ENCODE data around the gene MCM9. TPM values are rescaled to one million over a fixed set of nuclear protein-coding genes. Genes with fewer than 3 reads are reported as not detected.
"Not testable (repeated sequence)": the region's sequence is repeated elsewhere in the genome, so short reads cannot be mapped to it uniquely, and the experiment has no call there.

Gene MCM9
- polyA plus RNA-seq, 4 donors, result 12.5 to 27.5 (median 25.3) TPM

DNA sequence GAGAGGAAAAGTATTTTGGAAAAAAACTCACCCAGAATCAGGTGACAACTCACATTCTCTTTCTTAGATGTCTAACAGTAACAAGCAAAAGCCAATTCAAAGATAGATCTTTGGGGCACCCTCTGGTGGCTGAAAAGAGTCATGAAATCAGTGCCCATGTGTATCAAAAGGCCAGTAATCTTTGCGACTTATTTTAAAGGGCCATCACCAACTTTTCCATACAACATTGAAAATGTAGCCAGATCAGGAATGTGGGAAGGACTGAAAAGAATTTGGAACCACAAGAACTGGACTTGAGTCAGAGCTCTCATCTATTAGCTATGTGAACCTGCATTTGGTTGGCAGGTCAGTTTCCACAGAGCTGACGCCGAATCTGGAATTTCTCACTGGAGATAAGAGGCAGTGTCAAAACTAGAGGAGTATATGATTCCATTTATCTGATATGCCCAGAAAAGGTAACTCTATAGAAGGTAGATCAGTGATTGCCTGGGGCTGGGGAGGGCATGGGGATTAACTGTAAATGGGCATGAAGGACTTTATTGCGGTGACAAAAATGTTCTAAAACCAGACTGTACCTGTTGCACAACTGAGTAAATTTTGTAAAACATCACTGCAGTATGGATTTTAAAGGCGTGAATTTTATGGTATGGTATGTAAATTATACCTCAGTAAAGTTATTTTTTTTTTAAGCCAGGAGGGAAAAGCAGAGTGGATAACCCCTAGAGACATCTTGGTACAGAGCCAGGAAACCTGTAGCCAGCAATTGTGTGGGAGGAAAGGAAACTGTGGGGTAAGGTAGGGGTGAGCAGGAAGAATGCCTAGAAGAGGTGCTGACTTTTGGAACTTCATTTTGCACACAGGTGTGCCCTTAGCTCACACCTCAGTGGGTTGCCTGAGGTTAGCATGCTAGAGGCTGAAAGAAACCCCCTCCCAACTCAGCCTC is 158.1 kb downstream of the MCM9 start:
- DNase-seq (ENCODE audit: low read depth in 4 of 4, low spot score in 3 of 4), result peak in 3 of 4 donors; percentile 24 to 51 (median 42)

DNA sequence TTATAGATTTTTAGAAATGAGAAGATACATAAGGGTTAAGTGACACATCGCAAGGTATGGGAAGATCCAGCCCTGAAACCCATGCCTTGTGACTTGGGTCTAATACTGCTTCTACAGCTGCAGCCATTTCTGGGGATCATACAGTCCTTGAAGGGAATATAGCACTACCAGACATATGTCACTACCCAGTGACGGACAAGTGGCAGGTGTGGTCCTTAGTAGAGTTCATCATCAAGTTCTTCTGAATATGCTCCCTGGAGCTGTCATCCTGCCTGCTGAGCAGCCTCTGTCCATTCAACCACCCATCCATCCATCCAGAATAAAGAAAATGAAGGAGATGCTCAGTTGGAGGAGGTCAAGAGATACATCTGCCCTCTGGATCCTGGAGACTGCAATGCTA is 159.6 kb downstream of the MCM9 start:
- DNase-seq (ENCODE audit: low read depth in 4 of 4, low spot score in 3 of 4), result no peak

- DNase-seq (ENCODE audit: low read depth in 4 of 4, low spot score in 3 of 4), result no peak
Observed at GRCh38 chr6:118774581-118774980, 160.4 kb downstream of the MCM9 start.

- no peak for DNase-seq (ENCODE audit: low read depth in 4 of 4, low spot score in 3 of 4)
Observed at GRCh38 chr6:118772886-118773285, 162.1 kb downstream of the MCM9 start.

GRCh38 chr6:118771253-118771652 is 163.7 kb downstream of the MCM9 start:
- no peak for DNase-seq (ENCODE audit: low read depth in 4 of 4, low spot score in 3 of 4)

DNA sequence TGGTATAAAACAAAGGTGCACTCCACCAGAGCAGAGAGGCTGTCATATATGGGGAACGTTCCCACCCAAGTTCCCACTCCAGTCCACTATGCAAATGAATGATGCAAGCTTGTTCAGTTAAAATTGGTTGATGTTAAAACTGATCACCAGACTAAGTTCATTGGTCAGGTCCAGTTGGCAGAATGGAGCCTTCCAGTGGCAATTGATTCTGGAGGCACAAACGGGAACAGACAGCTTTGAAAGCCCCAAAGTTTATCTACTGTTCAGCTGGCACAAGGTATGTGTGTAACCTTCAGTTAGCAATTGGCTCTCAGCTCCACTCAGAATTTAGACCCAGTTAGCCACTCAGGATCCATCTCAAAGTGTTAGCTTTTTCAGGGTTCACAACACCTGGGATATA is 164.1 kb downstream of the MCM9 start:
- DNase-seq (ENCODE audit: low read depth in 4 of 4, low spot score in 3 of 4), result no peak

- DNase-seq (ENCODE audit: low read depth in 4 of 4, low spot score in 3 of 4), result no peak
Observed at GRCh38 chr6:118770112-118770788, 164.7 kb downstream of the MCM9 start.

GRCh38 chr6:118768904-118769325 is 166.0 kb downstream of the MCM9 start:
- no peak for DNase-seq (ENCODE audit: low read depth in 4 of 4, low spot score in 3 of 4)

DNA sequence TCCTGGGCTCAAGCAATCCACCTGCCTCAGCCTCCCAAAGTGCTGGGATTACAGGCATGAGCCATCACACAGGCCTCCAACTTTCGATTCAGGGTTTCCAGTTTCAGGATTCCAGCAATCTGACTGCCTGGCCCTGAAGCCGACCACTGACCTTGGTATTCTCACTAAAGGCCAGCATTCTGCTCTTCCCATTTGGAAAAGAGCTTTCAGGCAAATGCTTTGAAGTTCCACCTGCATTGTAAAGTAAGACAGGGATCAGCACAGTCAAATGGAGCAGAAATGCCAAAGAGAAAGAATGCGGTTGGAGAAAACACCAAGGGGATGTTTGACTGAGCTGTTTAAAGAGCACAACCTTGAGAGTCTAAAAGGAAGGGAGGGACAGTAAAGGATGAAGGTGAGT is 166.5 kb downstream of the MCM9 start:
- DNase-seq (ENCODE audit: low read depth in 4 of 4, low spot score in 3 of 4), result no peak

- not testable (repeated sequence) for DNase-seq (ENCODE audit: low read depth in 4 of 4, low spot score in 3 of 4)
Observed at GRCh38 chr6:118765316-118765715, 169.6 kb downstream of the MCM9 start.

GRCh38 chr6:118764766-118765165 is 170.2 kb downstream of the MCM9 start:
- no peak for DNase-seq (ENCODE audit: low read depth in 4 of 4, low spot score in 3 of 4)

Other genes with a start within 250 kb of the MCM9 start
- 10 to 100 TPM; 35.1 to 50.1 (median 39.2) TPM for gene ASF1A, start 41.0 kb downstream of the MCM9 start, polyA plus RNA-seq (ENCODE audit: insufficient read length in 4 of 4)
- gene FAM184A, start 143.5 kb upstream of the MCM9 start, polyA plus RNA-seq (ENCODE audit: insufficient read length in 4 of 4), result 10 to 100 TPM in 2 of 4 donors, 1 to 10 TPM in 2; 5.9 to 12.7 (median 10.2) TPM